GM18502 (cell line): ENCODE measurements around the gene SCFD1.
"Not testable (repeated sequence)": the region's sequence is repeated elsewhere in the genome, so short reads cannot be mapped to it uniquely, and the experiment has no call there.

Source experiments
- ATAC-seq: cut with Tn5 transposase; IDR thresholded peaks from one replicate; pipeline ENCODE4 v1.9.1; 2021; ENCODE audit warnings: mild to moderate bottlenecking; ENCODE audit not compliant: unreplicated experiment, poor library complexity

Gene SCFD1

GRCh38 chr14:30657606-30658163, 35.6 kb downstream of the SCFD1 start:
- ATAC-seq = no peak

- ATAC-seq = no peak
Measured at GRCh38 chr14:30658645-30659044, 36.5 kb downstream of the SCFD1 start.

- ATAC-seq = no peak
Measured at GRCh38 chr14:30669594-30669993, 47.5 kb downstream of the SCFD1 start.

GRCh38 chr14:30673071-30673470, 51.0 kb downstream of the SCFD1 start:
- ATAC-seq = no peak

GRCh38 chr14:30678926-30679431, 56.9 kb downstream of the SCFD1 start:
- no peak for ATAC-seq

- no peak for ATAC-seq
Measured at GRCh38 chr14:30680036-30680435, 57.9 kb downstream of the SCFD1 start.

- ATAC-seq = not testable (repeated sequence)
Measured at GRCh38 chr14:30680776-30681175, 58.7 kb downstream of the SCFD1 start.

GRCh38 chr14:30681752-30682355, 59.7 kb downstream of the SCFD1 start:
- ATAC-seq = no peak

- ATAC-seq = not testable (repeated sequence)
Measured at GRCh38 chr14:30690487-30691355, 68.6 kb downstream of the SCFD1 start.

- no peak for ATAC-seq
Measured at GRCh38 chr14:30691751-30692398, 69.8 kb downstream of the SCFD1 start.

GRCh38 chr14:30692669-30693068, 70.5 kb downstream of the SCFD1 start:
- no peak for ATAC-seq

- ATAC-seq = no peak
Measured at GRCh38 chr14:30698463-30698862, 76.3 kb downstream of the SCFD1 start.

GRCh38 chr14:30706704-30707103, 84.6 kb downstream of the SCFD1 start:
- no peak for ATAC-seq

- ATAC-seq = no peak
Measured at GRCh38 chr14:30708157-30708556, 86.0 kb downstream of the SCFD1 start.

GRCh38 chr14:30709201-30709600, 87.1 kb downstream of the SCFD1 start:
- no peak for ATAC-seq

GRCh38 chr14:30710876-30711275, 88.8 kb downstream of the SCFD1 start:
- no peak for ATAC-seq

GRCh38 chr14:30719137-30719536, 97.0 kb downstream of the SCFD1 start:
- ATAC-seq = no peak

GRCh38 chr14:30725763-30726162, 103.6 kb downstream of the SCFD1 start:
- no peak for ATAC-seq

GRCh38 chr14:30728471-30728870, 106.4 kb downstream of the SCFD1 start:
- ATAC-seq = no peak

- ATAC-seq = no peak
Measured at GRCh38 chr14:30737916-30738315, 115.8 kb downstream of the SCFD1 start.

GRCh38 chr14:30738978-30739377, 116.9 kb downstream of the SCFD1 start:
- ATAC-seq = no peak
